Activated T-helper 2 cell treated with anti-CD3 and anti-CD28 coated beads, Interferon-gamma antibody, Interleukin-2, Interleukin-4, amounts not matched to agents 10 μg/mL and 5 μg/mL and 100 μg/mL, durations not matched to agents 14 hours and 24 hours and 36 hours (primary cell): ENCODE measurements around the gene SLC39A7. TPM values are rescaled to one million over a fixed set of nuclear protein-coding genes. Genes with fewer than 3 reads are reported as not detected.
A peak's percentile ranks its signal among the peaks of the same experiment; 100 is the strongest.

Source experiments
- DNase-seq: peaks from one replicate; pipeline ENCODE4 v3.0.0; 2021; ENCODE audit warnings: low spot score
- H3K27ac Mint-ChIP-seq: one replicate; pipeline ENCODE4 v1.8.0; 2021; ENCODE audit warnings: mixed read lengths
- H3K27me3 Mint-ChIP-seq: one replicate; pipeline ENCODE4 v1.8.0; 2021; ENCODE audit warnings: low read depth, mixed read lengths
- H3K36me3 Mint-ChIP-seq: one replicate; pipeline ENCODE4 v1.8.0; 2021; ENCODE audit warnings: low read depth, mixed read lengths
- H3K4me1 Mint-ChIP-seq: one replicate; pipeline ENCODE4 v1.8.0; 2021; ENCODE audit warnings: low read depth, mixed read lengths
- H3K4me3 Mint-ChIP-seq: one replicate; pipeline ENCODE4 v1.8.0; 2021; ENCODE audit warnings: low read depth, mild to moderate bottlenecking, moderate library complexity, mixed read lengths
- H3K9me3 Mint-ChIP-seq: one replicate; pipeline ENCODE4 v1.8.0; 2021; ENCODE audit warnings: mixed read lengths
- intact Hi-C: fragments of 100-400 bp; cut with micrococcal nuclease; formaldehyde crosslinking; loops from one replicate; pipeline ENCODE4 v1.15.1; 2023
- total RNA-seq: library from RNA; stranded (reverse); gene quantifications from 2 replicates; pipeline ENCODE4 v1.2.3, GENCODE V29; 2022

SLC39A7 gene
- total RNA-seq, 1 donor from 2014 or later: 63.8 TPM

DNA sequence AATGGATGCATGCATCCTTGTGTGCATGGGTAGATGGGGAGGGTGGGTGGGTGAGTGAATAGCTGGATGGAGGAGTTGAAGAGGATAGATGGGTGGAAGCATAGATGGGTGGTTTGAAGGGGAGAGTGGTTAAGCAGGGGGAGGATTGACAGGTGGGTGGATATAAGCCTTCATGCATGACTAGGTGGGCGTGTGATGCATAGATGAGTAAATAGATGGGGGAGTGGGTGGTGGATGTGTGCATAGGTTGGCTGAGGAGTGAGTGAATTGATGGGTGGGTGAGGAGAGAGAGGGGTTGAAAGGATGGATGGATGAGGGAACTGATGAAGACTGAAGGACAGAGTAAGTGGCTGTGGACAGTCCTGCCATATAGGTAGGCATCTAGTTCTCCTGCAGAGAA lies 12.9 kb upstream of the SLC39A7 start:
- peaks cover 11% of the 10 kb centered on the region for H3K36me3 Mint-ChIP-seq
- peaks cover 50% of the 10 kb centered on the region for H3K27me3 Mint-ChIP-seq
- H3K27ac Mint-ChIP-seq: no peak overlapping the region
- DNase-seq: no peak
- H3K9me3 Mint-ChIP-seq: peaks cover 21% of the 10 kb centered on the region
- peaks cover 19% of the 10 kb centered on the region for H3K4me1 Mint-ChIP-seq
- no peak overlapping the region for H3K4me3 Mint-ChIP-seq
- intact Hi-C loops: no loop called here

DNA sequence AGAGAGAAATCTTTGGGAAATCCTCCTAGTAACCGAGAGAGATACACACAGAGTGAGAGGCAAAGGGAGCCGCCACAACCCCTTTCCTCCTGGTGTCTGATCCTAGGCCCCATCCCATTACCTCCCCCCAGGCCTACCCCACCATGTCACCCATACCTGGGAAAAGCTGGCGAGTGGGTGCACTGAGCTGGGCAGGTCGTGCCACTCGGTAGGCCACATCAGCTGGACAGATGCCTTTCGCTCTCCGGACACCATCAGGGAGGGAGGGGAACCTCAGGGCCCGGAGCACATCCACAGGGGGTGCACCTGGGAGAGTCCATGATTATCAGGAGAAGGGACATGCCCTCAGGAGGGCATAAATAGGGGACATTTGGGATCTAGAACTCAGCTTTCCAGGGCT lies 11.5 kb upstream of the SLC39A7 start:
- Mint-ChIP-seq H3K36me3 (peaks cover 9% of the 10 kb centered on the region), H3K27ac (no peak overlapping the region), H3K4me1 (peaks cover 10% of the 10 kb centered on the region), H3K9me3 (peaks cover 7% of the 10 kb centered on the region), H3K4me3 (no peak overlapping the region), H3K27me3 (peaks cover 55% of the 10 kb centered on the region)
- intact Hi-C loops: no loop called here
- no peak for DNase-seq

DNA sequence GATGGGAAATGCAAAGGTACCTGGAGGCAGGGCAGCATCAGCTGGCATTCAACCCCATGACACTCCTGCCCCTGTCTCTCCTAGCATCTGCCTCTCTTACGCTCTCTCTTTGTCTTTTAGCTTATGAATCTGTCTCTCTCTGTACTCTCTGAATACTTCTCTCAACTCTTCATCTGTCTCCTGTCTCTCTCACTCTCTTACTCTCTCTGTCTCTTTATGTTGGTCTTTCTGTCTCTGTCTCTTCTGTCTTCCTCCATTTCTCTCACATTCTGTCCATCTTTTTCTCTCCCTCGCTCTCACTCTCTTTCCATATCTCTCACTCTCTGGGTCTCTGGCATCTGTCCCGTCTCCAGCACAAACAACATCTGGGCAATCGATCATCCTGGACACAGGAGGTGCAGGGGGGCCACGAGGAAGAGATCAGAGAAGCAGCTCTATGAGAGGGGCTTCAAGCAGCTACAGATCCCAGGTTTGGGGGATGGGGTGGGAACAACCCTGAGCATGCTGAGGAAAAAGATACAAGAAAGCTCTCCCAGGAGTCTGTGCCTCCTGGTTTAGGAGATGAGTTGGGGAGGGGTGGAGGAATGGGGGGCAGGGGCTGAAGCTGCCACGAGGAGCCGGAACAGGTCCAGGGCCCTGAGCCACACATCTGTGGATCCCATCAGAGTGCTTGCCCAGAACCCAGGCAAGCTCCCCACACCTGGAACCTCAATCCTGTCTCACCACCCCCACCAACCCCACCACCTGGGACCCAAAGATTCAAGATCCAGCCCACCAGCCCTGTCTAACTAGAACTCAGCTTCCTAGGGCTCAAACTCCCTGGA lies 10.8 kb upstream of the SLC39A7 start:
- H3K9me3 Mint-ChIP-seq: peaks cover under 1% of the 10 kb centered on the region

DNA sequence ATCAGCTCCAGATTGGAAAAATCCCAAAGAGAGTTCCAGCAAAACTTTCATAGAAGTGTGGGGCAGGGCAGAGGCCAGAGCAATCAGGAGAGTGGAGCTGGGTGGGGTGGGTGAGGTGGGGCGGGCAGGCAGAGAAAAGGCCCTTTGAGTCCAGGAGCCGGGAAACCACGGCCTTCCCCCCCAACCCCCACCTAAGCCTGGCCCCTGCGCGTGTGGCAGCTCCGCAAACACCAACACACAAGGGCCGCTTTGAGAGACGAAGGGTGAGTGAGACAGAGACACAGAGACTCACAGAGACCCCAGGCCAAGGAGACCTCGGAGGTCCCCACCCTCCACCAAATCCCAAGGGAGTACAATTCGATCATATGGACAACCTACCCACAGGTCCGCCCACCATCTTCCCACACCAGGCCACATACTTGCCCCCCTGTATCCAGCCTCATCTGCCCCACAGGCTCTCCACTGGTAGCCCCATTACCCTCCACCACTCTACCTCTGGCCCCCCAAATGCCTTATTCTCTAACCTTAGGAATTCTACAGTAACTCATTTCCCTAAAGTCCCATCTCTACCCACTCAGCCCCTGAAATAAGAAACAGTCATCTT lies 10.1 kb upstream of the SLC39A7 start:
- peaks cover 10% of the 10 kb centered on the region for H3K4me1 Mint-ChIP-seq
- no peaks in the 10 kb centered on the region for H3K9me3 Mint-ChIP-seq
- no peak overlapping the region for H3K27ac Mint-ChIP-seq
- DNase-seq: no peak
- H3K4me3 Mint-ChIP-seq: no peak overlapping the region
- intact Hi-C loops: no loop called here
- peaks cover 23% of the 10 kb centered on the region for H3K36me3 Mint-ChIP-seq
- H3K27me3 Mint-ChIP-seq: peaks cover 50% of the 10 kb centered on the region

More for the DNA sequence above, 10.8 kb upstream of the SLC39A7 start:
- Mint-ChIP-seq H3K4me1 (peaks cover 10% of the 10 kb centered on the region), H3K36me3 (peaks cover 15% of the 10 kb centered on the region), H3K27ac (no peak overlapping the region), H3K27me3 (peaks cover 53% of the 10 kb centered on the region), H3K4me3 (no peak overlapping the region)
- intact Hi-C loops: no loop called here
- no peak for DNase-seq

DNA sequence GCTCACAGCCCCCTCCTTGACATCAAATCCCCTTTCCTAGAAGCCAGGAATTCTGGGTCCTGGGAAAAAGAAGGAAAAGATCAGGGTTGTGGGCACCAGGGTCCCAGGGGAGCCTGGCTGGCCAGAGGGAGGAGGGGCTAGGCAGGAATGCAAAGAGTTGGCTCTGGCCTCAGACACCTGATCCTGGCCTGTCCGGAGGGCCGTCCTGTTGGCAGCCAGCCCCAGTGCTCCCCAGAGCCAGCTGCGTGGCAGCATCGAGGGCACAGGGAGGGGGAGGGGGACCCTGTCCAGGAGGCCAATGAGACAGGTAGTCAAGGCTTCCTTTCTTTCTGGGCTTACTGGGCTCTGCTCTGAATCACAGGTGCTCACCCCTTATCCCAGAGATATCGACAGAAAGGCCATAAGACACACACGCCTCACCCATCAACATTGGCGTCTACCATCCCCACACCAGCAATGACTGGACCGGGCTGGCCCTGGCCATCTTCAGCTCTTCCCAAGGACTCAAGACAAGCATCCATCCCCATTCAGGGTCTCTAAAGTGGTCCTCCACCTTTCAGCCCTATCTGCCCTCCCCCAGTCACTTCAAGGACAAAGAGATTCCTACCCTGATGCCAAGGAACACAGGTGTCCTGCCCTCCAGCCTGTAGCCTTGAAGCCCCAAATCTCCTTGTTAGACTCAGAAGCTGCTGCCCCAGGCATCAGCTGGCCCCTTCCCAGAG lies 9.1 kb upstream of the SLC39A7 start:
- Mint-ChIP-seq H3K9me3 (no peaks in the 10 kb centered on the region), H3K36me3 (peaks cover 32% of the 10 kb centered on the region), H3K4me1 (peaks cover 10% of the 10 kb centered on the region), H3K27me3 (peaks cover 47% of the 10 kb centered on the region), H3K4me3 (no peak overlapping the region), H3K27ac (no peak overlapping the region)
- no peak for DNase-seq
- intact Hi-C loops: no loop called here

DNA sequence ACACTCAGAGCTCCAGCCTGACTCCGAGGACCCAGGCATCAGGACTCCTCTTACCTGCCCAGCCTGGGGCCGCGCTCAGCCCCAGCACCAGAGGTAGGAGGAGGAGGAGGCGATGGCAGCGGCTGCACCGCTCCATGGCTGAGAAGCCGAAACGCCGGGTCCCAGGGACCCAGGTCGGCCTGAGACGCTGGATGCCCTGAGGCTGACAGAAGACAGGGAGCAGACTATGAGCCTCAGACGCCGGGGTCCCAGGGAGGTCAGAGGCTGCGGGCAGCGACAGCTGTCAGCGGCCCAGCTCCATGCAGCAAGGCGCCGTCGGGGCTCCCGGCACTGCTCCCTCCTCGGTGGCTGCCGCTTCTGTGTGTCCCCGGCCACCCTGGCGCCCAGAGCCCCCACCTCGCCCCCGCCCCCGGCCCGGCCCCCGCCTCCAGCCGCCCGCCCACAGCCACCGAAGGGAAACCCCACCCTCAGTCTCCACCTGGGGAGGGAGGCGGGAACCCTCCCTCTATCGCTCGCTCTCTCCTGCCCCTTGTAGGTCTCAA lies 8.5 kb upstream of the SLC39A7 start, which contains the start of gene COL11A2:
Gene COL11A2, minus strand, starts transcription at position 363 of the 542 bp plus-strand sequence. Its CDS starts 227 bp downstream, at position 136.
- Mint-ChIP-seq H3K4me3 (no peak within 1 kb of the TSS), H3K4me1 (peaks cover 11% of the 10 kb centered on the region), H3K27me3 (peaks cover 44% of the 10 kb centered on the region), H3K9me3 (no peaks in the 10 kb centered on the region), H3K27ac (no peak within 1 kb of the TSS), H3K36me3 (peaks cover 36% of the 10 kb centered on the region)
- no peak for DNase-seq
- intact Hi-C loops: no loop called here

DNA sequence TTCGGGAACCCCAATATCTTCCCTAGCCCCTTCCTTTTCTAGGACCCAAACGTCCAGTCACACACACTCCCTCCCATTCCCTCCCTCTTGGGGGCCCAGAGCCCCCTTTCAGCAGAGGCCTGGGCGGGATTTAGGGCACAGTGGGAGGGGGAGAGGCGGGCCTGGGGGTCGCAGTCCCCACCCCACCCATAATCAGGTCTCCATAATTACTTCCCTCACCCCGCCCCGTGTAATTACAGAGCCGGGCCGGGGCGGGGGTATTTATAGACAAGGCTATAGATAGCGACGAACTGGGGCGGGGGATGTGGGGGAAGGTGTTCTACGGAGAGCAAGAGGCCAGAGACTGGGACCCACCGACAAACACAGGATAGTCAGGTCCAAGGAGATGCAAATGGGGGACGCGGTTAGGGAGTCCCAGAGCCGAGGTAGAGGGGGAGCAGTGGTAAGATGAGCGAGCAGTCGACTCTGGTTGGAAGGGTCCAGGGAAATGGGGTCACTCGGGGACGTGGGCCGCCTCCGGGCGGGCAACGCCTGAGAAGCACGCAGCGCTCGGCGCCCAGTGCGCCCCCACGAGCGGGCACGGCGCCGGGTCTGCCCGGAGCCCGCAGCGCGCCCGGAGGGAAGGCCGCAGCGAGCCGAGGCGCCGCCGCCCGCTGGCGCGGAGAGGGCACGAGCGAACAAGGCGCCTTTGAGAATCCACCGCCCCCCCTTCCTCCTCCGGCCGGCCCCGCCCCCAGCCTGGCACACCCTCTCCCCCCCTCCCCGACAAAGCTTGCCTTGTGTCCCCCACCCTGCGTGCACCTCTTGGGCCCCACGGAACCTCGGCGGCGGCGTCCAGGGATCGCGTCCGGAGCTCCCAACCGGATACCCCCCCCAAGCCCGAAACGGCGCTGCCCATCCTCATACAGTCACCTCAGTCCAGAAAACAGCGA lies 7.7 kb upstream of the SLC39A7 start:
- no peak overlapping the region for H3K27ac Mint-ChIP-seq
- peaks cover 39% of the 10 kb centered on the region for H3K27me3 Mint-ChIP-seq
- H3K4me3 Mint-ChIP-seq: no peak overlapping the region
- intact Hi-C loops: no loop called here
- DNase-seq: no peak
- peaks cover 10% of the 10 kb centered on the region for H3K4me1 Mint-ChIP-seq
- no peaks in the 10 kb centered on the region for H3K9me3 Mint-ChIP-seq
- peaks cover 41% of the 10 kb centered on the region for H3K36me3 Mint-ChIP-seq

DNA sequence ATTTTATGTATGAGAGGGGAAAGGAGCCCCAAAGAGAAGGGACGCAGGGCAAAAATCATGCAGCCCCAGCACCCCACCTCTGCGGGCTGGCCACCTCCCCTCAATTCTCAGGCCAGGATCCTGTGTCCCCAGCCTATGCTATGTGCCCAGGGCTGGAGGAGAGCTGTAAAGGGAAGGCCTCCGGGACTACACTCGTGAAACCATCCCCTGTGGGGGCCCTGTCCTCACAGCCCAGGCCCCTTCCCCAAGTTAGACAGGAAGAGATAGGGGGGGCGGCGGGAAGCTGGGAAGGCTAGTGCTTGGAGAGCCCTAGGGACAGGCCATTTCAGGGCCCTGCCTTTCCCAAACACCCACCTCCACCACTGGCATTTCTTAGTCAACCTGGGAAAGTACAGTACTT lies 7.0 kb upstream of the SLC39A7 start:
- Mint-ChIP-seq H3K4me3 (no peak overlapping the region), H3K9me3 (no peaks in the 10 kb centered on the region), H3K4me1 (peaks cover 10% of the 10 kb centered on the region), H3K36me3 (peaks cover 41% of the 10 kb centered on the region), H3K27ac (no peak overlapping the region), H3K27me3 (peaks cover 34% of the 10 kb centered on the region)
- intact Hi-C loops: no loop called here
- DNase-seq: no peak

DNA sequence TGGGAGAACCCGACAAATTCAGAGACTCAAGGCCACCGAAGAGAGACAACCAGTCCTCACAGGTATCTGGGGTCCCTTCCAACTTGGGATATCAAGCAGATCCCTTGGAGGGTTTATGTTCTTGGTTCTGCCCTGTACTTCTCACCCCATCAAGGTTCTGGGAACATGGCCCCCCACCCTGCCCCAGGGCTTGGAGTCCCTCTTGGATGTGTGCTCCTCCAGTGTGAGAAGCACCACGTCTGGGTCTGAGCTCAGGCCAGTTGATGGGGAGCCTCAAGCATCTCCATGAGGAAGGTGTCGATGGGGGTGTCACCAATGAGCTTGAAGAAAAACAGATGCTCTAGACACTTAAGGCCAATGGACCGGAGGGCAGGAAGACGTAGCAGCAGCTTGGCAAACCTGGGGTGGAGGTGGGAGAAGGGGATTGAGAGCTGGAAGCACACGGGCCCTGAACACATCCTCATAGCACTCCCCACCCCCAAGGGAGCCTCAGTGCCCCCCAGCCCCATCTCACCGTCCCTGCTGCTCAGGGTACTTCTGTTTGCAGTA lies 6.2 kb upstream of the SLC39A7 start:
- no peak overlapping the region for H3K27ac Mint-ChIP-seq
- intact Hi-C loops: no loop called here
- no peak for DNase-seq

DNA sequence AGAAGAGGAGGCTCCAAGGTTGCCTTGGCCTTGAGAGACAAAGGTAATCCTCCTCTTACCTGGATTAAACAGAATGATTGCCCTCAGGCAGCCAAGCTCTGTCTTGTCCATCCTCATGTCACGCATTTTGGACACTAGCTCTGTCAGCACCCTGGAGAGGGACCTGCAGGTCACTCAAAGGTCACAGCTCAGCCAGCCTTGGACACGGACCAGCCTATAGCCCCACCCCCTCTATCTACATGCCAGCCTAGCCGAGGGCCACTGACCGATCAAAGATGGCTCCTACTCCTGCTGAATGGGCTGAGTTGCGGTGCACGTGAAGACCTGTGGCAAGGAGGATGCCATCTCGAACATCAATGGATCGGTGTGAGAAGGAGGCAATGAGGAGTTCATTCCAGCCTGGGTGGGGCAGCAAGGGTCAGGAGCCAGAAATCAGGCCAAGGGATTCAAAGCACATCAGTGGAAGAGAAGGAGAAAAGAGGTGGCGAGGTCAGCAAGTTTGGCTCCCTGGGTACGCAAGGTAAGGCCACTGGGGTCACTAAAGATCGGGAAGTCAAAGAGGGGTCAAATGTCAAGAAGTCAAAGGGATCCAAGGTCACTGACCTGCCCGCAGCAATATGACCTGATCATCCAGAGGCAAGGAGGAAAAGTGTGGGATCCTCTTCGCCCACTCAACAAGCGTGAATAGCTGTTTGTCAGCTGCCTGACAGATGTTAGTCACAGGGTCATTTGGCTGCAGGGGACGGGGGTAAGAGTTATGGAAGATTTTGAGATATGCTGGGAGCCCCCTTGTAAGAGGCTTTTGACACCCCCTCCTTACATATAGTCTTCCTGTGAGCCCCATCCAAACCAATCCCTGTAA lies 5.1 kb upstream of the SLC39A7 start:
- Mint-ChIP-seq H3K36me3 (peaks cover 45% of the 10 kb centered on the region), H3K4me3 (no peak overlapping the region), H3K4me1 (peaks cover 18% of the 10 kb centered on the region), H3K27ac (no peak overlapping the region), H3K9me3 (no peaks in the 10 kb centered on the region), H3K27me3 (peaks cover 25% of the 10 kb centered on the region)
- intact Hi-C loops: loop anchor here (2.0 kb wide), 1 partner anchor 71 kb away; no protein-coding TSS in a partner anchor
- no peak for DNase-seq

More for the DNA sequence above, 6.2 kb upstream of the SLC39A7 start:
- peaks cover 31% of the 10 kb centered on the region for H3K27me3 Mint-ChIP-seq
- H3K36me3 Mint-ChIP-seq: peaks cover 45% of the 10 kb centered on the region
- H3K4me1 Mint-ChIP-seq: peaks cover 16% of the 10 kb centered on the region
- no peak overlapping the region for H3K4me3 Mint-ChIP-seq
- H3K9me3 Mint-ChIP-seq: no peaks in the 10 kb centered on the region

DNA sequence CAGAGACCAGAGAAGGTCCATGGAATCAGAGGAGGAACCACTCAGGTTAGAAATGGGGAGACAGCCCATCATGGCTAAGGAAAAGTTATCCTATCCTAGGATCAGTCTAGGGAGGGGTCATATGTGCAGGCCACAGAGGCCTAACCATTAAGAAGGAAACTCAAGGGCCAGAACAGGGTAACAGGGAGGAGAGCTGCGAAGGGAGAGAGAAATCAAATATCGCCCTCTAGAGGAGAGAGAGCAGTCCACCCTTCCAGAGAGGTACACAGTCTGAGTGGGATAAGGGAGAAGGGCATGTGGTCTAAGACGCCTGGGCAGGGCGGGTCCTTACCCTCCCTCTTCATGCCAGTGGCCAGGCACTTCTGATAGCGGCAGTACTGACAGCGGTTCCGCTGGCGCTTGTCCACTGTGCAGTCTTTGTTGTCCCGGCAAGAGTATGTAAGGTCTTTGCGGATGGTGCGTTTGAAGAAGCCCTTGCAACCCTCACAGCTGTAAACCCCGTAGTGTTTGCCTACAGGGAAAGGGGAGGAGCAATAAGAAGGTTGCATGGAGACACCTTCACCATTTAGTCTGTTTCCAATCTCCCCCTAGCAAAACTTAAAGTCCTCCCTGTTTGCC lies 3.1 kb upstream of the SLC39A7 start:
- H3K36me3 Mint-ChIP-seq: peaks cover 64% of the 10 kb centered on the region
- H3K27ac Mint-ChIP-seq: peak overlapping the region; percentile 41
- H3K9me3 Mint-ChIP-seq: no peaks in the 10 kb centered on the region
- intact Hi-C loops: loop anchor here (1.0 to 2.0 kb wide), 2 partner anchors 36 to 73 kb away; no protein-coding TSS in a partner anchor
- H3K4me1 Mint-ChIP-seq: peaks cover 31% of the 10 kb centered on the region
- peak overlapping the region; percentile 64 for H3K4me3 Mint-ChIP-seq
- peak; percentile 29 for DNase-seq
- H3K27me3 Mint-ChIP-seq: peaks cover 8% of the 10 kb centered on the region
